Lower lobe of right lung (tissue), 2 donors: ENCODE results near the gene USP40. TPM values are rescaled to one million over a fixed set of nuclear protein-coding genes. Genes with fewer than 3 reads are reported as not detected.

ENCODE experiments used
- ATAC-seq, 2 donors: fragments of 200-7000 bp; cut with Tn5 transposase; one replicate each; pipeline ENCODE4 v1.9.1; 2020 to 2022; ENCODE audit warnings: mild to moderate bottlenecking in 2 of 2, moderate library complexity in 2 of 2
- DNase-seq: peaks from one replicate; pipeline ENCODE4 v3.0.0-alpha.2; 2020
- H3K27ac ChIP-seq: fragments of 200-600 bp; one replicate; pipeline ENCODE4 v1.8.0; 2022
- H3K27me3 ChIP-seq: fragments of 200-600 bp; one replicate; pipeline ENCODE4 v1.8.0; 2022; ENCODE audit warnings: low read depth
- H3K36me3 ChIP-seq: fragments of 200-600 bp; one replicate; pipeline ENCODE4 v1.8.0; 2022; ENCODE audit warnings: mild to moderate bottlenecking
- H3K4me1 ChIP-seq: fragments of 200-600 bp; one replicate; pipeline ENCODE4 v1.8.0; 2022
- H3K4me3 ChIP-seq: fragments of 200-600 bp; one replicate; pipeline ENCODE4 v1.8.0; 2022; ENCODE audit warnings: mild to moderate bottlenecking
- H3K9me3 ChIP-seq: fragments of 200-600 bp; one replicate; pipeline ENCODE4 v1.8.0; 2022
- intact Hi-C: fragments of 100-400 bp; cut with DNase I; formaldehyde crosslinking; loops from one replicate; pipeline ENCODE4 v1.11.0; 2022
- total RNA-seq: library from RNA; stranded (reverse); fragmentation: NEBNext Ultra II Directional; extraction: Animal tissue kit (Norgen Biotek cat#: 25700); gene quantifications from one replicate; pipeline ENCODE4 v1.2.1, GENCODE V29; 2021
- TF ChIP-seq, protein P1 (sequence below): fragments of 200-600 bp; IDR thresholded peaks from one replicate; pipeline ENCODE4 v1.8.0; 2022; ENCODE audit warnings: antibody characterized with exemption, mild to moderate bottlenecking
- donor health status: DM: no; HTN: yes; CAD: no; lungs with severe emphysema.

The USP40 gene
- total RNA-seq, 1 donor from 2014 or later, result 45.4 TPM

DNA sequence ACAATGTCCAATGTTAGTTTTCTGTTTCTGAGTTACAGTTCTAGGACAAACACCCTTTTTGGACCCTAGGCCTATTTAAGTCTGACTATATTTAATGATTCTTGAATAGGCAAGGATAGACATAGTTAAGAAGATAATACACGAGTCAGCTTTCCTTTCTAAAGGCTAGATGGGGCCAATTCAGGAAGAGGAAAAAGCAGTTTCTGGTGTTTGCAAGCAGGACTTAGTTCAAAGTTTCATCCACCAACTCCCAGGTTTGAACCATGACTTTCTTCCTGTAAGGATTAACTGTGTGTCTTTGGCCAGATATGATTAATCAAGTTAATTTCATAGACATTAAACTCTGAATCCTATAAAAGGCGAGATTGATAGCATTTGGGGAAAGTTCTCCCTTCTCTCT, 66.7 kb downstream of the USP40 start:
- no peaks in the 10 kb centered on the region for H3K27me3 ChIP-seq
- H3K9me3 ChIP-seq, result peaks cover 9% of the 10 kb centered on the region
- no peak overlapping the region for H3K4me3 ChIP-seq
- ATAC-seq (no peak), DNase-seq (no peak)
- H3K27ac ChIP-seq, result no peak overlapping the region
- intact Hi-C loops, result no loop called here
- H3K4me1 ChIP-seq, result no peaks in the 10 kb centered on the region
- TF ChIP-seq, protein P1, sequence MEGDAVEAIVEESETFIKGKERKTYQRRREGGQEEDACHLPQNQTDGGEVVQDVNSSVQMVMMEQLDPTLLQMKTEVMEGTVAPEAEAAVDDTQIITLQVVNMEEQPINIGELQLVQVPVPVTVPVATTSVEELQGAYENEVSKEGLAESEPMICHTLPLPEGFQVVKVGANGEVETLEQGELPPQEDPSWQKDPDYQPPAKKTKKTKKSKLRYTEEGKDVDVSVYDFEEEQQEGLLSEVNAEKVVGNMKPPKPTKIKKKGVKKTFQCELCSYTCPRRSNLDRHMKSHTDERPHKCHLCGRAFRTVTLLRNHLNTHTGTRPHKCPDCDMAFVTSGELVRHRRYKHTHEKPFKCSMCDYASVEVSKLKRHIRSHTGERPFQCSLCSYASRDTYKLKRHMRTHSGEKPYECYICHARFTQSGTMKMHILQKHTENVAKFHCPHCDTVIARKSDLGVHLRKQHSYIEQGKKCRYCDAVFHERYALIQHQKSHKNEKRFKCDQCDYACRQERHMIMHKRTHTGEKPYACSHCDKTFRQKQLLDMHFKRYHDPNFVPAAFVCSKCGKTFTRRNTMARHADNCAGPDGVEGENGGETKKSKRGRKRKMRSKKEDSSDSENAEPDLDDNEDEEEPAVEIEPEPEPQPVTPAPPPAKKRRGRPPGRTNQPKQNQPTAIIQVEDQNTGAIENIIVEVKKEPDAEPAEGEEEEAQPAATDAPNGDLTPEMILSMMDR, result no peak
- H3K36me3 ChIP-seq, result peaks cover 53% of the 10 kb centered on the region

DNA sequence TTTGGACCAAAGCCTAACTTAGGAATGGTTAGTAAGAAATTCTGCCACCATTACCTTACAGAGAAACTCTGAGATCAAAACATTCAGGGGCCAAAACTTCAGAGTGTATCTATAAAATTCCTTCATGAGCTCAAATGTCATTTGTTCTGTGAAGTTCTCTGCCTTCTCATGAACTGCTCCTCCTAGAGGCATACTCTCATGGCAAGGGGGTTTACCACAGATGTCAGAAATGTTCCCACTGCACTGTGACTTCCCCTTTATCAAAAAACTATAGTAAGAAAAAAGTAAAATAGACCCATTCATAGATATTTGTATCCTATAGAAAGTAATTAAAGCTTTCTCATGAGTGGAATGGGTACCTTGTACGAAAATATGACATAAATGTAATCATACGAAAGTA, 68.5 kb downstream of the USP40 start:
- intact Hi-C loops, result no loop called here
- no peak overlapping the region for H3K4me3 ChIP-seq
- TF ChIP-seq, protein P1, result no peak
- H3K27ac ChIP-seq, result no peak overlapping the region
- DNase-seq (no peak), ATAC-seq (no peak)
- H3K36me3 ChIP-seq, result peaks cover 61% of the 10 kb centered on the region
- no peaks in the 10 kb centered on the region for H3K27me3 ChIP-seq
- H3K4me1 ChIP-seq, result no peaks in the 10 kb centered on the region
- H3K9me3 ChIP-seq, result no peaks in the 10 kb centered on the region

DNA sequence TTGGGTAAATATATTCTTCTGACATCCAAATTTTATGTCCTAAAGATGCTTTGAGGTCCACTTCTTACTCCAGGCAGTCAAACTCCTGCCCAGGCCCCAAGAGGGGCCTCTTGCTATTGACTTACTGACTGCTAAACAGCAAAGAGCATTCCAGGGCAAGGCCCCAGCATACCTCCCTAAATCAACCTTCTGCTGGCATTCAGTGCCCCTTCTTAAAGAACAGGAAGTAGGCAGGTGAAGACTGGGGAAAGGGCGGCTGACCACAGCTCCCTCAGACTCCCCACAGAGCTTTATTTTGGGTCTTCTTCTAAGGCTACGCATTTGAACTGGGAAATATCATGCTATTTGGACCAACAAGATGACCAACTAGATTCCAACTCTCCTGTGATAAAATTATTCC, 68.9 kb downstream of the USP40 start:
- TF ChIP-seq, protein P1, result no peak
- Histone ChIP-seq H3K4me1 (no peaks in the 10 kb centered on the region), H3K27me3 (no peaks in the 10 kb centered on the region), H3K36me3 (peaks cover 65% of the 10 kb centered on the region), H3K9me3 (no peaks in the 10 kb centered on the region), H3K27ac (no peak overlapping the region), H3K4me3 (no peak overlapping the region)
- ATAC-seq, result no peak
- no peak for DNase-seq
- intact Hi-C loops, result no loop called here

DNA sequence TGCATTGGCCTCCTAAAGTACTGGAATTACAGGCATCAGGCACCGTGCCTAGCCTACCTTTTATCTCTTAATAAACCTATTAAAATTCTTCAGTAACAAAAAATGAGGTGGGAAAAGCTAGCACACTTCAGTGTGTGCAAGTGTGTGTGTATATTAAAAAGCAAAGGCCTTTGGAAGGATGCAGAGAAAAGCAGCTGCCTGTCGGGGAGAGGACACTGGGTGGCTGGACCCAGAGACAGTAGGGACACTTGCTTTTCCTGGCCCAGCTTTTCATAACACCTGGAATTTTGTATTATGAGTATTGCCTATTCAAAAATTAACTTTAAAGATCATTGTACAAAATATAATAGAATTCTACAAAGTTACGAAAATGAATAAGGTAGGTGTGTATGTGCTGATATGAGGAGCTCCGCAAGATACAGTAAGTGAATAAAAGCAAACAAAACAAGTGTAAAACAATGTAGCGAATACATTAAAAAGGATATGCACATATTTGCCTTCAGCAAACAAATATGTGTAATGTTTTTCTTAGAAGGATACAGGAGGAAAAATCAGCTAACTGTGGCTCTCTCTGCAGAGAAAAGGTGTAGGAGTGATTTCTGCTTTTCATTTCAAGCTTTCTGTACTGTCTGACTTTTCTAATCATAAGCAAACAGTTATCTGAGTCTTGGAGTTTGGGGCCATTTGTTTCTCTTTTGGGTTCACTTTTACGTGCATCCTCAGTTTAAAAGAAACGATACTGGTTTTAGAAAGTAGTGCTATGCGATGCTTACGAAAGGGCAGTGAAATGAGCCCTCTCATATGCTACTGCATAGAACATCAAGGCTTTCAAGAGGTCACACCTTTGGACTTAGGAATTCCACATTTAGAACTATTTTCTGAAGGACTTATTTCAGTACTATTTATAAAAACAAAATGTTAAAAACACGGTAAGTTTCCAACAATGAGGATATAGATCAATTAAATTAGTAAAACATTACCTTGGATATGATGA, 70.8 kb downstream of the USP40 start:
- ATAC-seq (peak; percentile 67 to 81), DNase-seq (no peak)
- H3K9me3 ChIP-seq, result no peaks in the 10 kb centered on the region
- peaks cover 78% of the 10 kb centered on the region for H3K36me3 ChIP-seq
- H3K4me1 ChIP-seq, result no peaks in the 10 kb centered on the region
- intact Hi-C loops, result no loop called here
- peak overlapping the region; percentile 48 for H3K27ac ChIP-seq
- TF ChIP-seq, protein P1, result no peak
- H3K27me3 ChIP-seq, result no peaks in the 10 kb centered on the region
- no peak overlapping the region for H3K4me3 ChIP-seq

DNA sequence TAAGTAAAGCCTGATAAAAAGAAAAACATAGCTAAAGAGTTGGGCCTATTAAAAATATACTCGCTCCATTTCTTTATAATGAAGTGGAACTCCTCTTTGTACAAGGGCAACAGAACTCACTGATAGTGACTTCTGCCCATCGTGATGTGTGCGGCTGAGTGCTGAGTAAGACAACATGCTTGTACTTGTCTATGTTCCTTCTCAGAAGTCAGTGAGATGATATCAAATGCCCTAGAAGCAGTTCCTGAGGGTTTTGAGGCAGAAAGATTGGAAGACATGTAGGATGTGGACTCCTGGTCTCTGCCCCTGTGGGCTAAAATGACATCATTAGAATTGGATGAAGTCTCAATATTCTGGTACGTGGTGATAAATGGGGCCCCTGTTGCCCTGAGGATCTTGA, 73.8 kb downstream of the USP40 start:
- DNase-seq (no peak), ATAC-seq (no peak)
- Histone ChIP-seq H3K4me1 (no peaks in the 10 kb centered on the region), H3K9me3 (no peaks in the 10 kb centered on the region), H3K4me3 (no peak overlapping the region), H3K27ac (no peak overlapping the region), H3K27me3 (no peaks in the 10 kb centered on the region), H3K36me3 (peaks cover 88% of the 10 kb centered on the region)
- intact Hi-C loops, result no loop called here
- TF ChIP-seq, protein P1, result no peak
